ENCODE measurements around the gene NTM. TPM values are rescaled to one million over a fixed set of nuclear protein-coding genes. Genes with fewer than 3 reads are reported as not detected.

NTM gene
- total and polyA plus RNA-seq, 2 donors (not counting 3 experiments of a cell fraction or from before 2014, with no cell fraction given), result 1.00 to 1.1 TPM

DNA sequence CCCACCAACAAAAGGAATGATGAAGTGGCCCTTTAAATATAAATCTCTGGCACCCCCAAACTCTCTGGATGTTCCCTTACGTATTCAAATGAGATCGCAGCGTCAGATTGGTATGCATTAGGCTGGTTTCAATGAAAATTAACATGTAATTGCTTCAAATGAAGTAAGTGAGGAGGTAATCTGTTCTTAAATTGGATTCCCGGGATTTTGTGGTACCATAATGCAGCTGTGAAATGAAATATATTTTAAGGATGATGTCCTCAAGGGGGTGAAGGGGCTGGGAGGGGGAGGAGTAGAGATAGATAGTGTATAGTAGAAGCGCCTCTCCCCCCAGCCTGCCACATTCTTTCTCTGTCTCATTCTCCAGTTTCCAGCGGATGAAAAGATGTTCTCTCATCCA, 748.2 kb downstream of the NTM start:
- CTCF ChIA-PET, result interaction anchor here (0.8 to 2.7 kb wide), 5 partner anchors 8 to 430 kb away, joined by 3 to 12 read pairs (median 4); no protein-coding TSS in a partner anchor

DNA sequence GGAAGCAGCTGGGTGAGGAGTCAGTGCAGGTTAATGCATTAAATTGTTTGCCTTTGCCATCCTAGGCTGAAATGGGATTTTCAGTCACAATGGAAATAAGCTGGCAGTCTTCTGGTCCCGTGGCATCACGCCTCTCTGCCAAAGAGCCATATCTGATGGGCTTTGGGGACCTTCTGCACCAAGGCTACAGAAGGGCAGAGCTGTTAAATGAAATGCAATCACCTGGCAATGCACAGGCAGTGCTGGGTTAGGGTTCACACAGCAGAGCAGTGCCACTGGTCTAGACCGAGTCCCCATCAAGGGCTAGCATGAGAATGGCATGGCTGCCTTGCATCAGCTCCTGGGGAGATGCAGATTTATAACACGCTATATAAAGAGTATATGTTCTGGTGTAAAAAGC, 749.2 kb downstream of the NTM start:
- no peaks in the 10 kb centered on the region for H3K27me3 ChIP-seq (ENCODE audit: control insufficient read depth in 2 of 2, insufficient read depth in 2 of 2, low read length in 2 of 2)
- H2AFZ ChIP-seq (ENCODE audit: low read depth, low read length), result no peak overlapping the region
- no peaks in the 10 kb centered on the region for H4K20me1 ChIP-seq (replicated peaks; ENCODE audit: control insufficient read depth, extremely low read depth, insufficient read depth, low read length)
- no peaks in the 10 kb centered on the region for H3K9me3 ChIP-seq (replicated peaks; ENCODE audit: control insufficient read depth, insufficient read depth, low read length)
- CTCF ChIA-PET, result interaction anchor here (0.9 to 2.7 kb wide), 5 partner anchors 13 to 431 kb away, joined by 3 to 12 read pairs (median 4); no protein-coding TSS in a partner anchor
- no peaks in the 10 kb centered on the region for H3K9me1 ChIP-seq (replicated peaks; ENCODE audit: control insufficient read depth, extremely low read depth, insufficient read depth, low read length)
- FAIRE-seq (no peak), DNase-seq (ENCODE audit: low read depth, low spot score) (no peak)
- H3K79me2 ChIP-seq (ENCODE audit: control insufficient read depth, insufficient read depth, low read length), result no peaks in the 10 kb centered on the region
- intact Hi-C loops (cut with micrococcal nuclease), result no loop called here
- no peak overlapping the region for H3K27ac ChIP-seq (ENCODE audit: insufficient read depth, low read depth, low read length)
- H3K9ac ChIP-seq (replicated peaks; ENCODE audit: extremely low read depth, insufficient read depth, low read length), result no peak overlapping the region
- POLR2A ChIA-PET, result no interaction called here
- no peak overlapping the region for H3K4me2 ChIP-seq (ENCODE audit: insufficient read depth, low read length)
- no peak overlapping the region for H3K4me3 ChIP-seq (replicated peaks in 1 of 3; ENCODE audit: insufficient read depth in 1 of 3, low read depth in 1 of 3, low read length in 3 of 3)
- TF ChIP-seq JUN (IDR thresholded peaks at IDR 0.05; ENCODE audit: borderline replicate concordance, insufficient read depth, insufficient read length, low read depth) (no peak), GATA2 (IDR thresholded peaks at IDR 0.05; ENCODE audit: insufficient read depth, insufficient read length, low read depth, low read length) (no peak), POLR2A (IDR thresholded peaks at IDR 0.05; ENCODE audit: low read depth, low read length) (no peak), MYC (IDR thresholded peaks at IDR 0.05; ENCODE audit: low read depth, low read length) (no peak)
- TF ChIP-seq, protein P1, sequence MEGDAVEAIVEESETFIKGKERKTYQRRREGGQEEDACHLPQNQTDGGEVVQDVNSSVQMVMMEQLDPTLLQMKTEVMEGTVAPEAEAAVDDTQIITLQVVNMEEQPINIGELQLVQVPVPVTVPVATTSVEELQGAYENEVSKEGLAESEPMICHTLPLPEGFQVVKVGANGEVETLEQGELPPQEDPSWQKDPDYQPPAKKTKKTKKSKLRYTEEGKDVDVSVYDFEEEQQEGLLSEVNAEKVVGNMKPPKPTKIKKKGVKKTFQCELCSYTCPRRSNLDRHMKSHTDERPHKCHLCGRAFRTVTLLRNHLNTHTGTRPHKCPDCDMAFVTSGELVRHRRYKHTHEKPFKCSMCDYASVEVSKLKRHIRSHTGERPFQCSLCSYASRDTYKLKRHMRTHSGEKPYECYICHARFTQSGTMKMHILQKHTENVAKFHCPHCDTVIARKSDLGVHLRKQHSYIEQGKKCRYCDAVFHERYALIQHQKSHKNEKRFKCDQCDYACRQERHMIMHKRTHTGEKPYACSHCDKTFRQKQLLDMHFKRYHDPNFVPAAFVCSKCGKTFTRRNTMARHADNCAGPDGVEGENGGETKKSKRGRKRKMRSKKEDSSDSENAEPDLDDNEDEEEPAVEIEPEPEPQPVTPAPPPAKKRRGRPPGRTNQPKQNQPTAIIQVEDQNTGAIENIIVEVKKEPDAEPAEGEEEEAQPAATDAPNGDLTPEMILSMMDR (IDR thresholded peaks at IDR 0.05; ENCODE audit: extremely low read depth in 1 of 2, insufficient read depth in 1 of 2, low read depth in 1 of 2, low read length in 2 of 2), result no peak
- TF ChIP-seq, protein P2, sequence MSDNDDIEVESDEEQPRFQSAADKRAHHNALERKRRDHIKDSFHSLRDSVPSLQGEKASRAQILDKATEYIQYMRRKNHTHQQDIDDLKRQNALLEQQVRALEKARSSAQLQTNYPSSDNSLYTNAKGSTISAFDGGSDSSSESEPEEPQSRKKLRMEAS (IDR thresholded peaks at IDR 0.05; ENCODE audit: insufficient read depth, insufficient read length), result no peak
- dilution Hi-C loops (cut with MboI; ENCODE audit: extremely low pct_ligation_motif_present, low sequenced_read_pairs), result no loop called here
- no peaks in the 10 kb centered on the region for H3K36me3 ChIP-seq (ENCODE audit: control insufficient read depth in 2 of 2, extremely low read depth in 1 of 2, insufficient read depth in 2 of 2, low read length in 2 of 2)
- no peaks in the 10 kb centered on the region for H3K4me1 ChIP-seq (ENCODE audit: control insufficient read depth, extremely low read depth, insufficient read depth, low read length)
- no TSS peak for BruUV-seq (replicated peaks)

More for the DNA sequence above, 748.2 kb downstream of the NTM start:
- POLR2A ChIA-PET, result no interaction called here
- Histone ChIP-seq H2AFZ (ENCODE audit: low read depth, low read length) (no peak overlapping the region), H3K9me1 (replicated peaks; ENCODE audit: control insufficient read depth, extremely low read depth, insufficient read depth, low read length) (no peaks in the 10 kb centered on the region), H3K9me3 (replicated peaks; ENCODE audit: control insufficient read depth, insufficient read depth, low read length) (no peaks in the 10 kb centered on the region), H3K79me2 (ENCODE audit: control insufficient read depth, insufficient read depth, low read length) (no peaks in the 10 kb centered on the region), H3K4me2 (ENCODE audit: insufficient read depth, low read length) (no peak overlapping the region), H4K20me1 (replicated peaks; ENCODE audit: control insufficient read depth, extremely low read depth, insufficient read depth, low read length) (no peaks in the 10 kb centered on the region), H3K4me3 (replicated peaks in 1 of 3; ENCODE audit: insufficient read depth in 1 of 3, low read depth in 1 of 3, low read length in 3 of 3) (no peak overlapping the region), H3K27me3 (ENCODE audit: control insufficient read depth in 2 of 2, insufficient read depth in 2 of 2, low read length in 2 of 2) (no peaks in the 10 kb centered on the region), H3K9ac (replicated peaks; ENCODE audit: extremely low read depth, insufficient read depth, low read length) (no peak overlapping the region), H3K27ac (ENCODE audit: insufficient read depth, low read depth, low read length) (no peak overlapping the region), H3K4me1 (ENCODE audit: control insufficient read depth, extremely low read depth, insufficient read depth, low read length) (no peaks in the 10 kb centered on the region), H3K36me3 (ENCODE audit: control insufficient read depth in 2 of 2, extremely low read depth in 1 of 2, insufficient read depth in 2 of 2, low read length in 2 of 2) (no peaks in the 10 kb centered on the region)
- no TSS peak for BruUV-seq (replicated peaks)
- DNase-seq (ENCODE audit: low read depth, low spot score) (no peak), FAIRE-seq (no peak)
- TF ChIP-seq POLR2AphosphoS5 (IDR thresholded peaks at IDR 0.05; ENCODE audit: insufficient read depth, low read depth, low read length) (no peak), POLR2A (IDR thresholded peaks at IDR 0.05; ENCODE audit: low read depth, low read length) (no peak), FOS (IDR thresholded peaks at IDR 0.05; ENCODE audit: borderline replicate concordance, insufficient read depth, low read length) (no peak)
- TF ChIP-seq, protein P2 (IDR thresholded peaks at IDR 0.05; ENCODE audit: insufficient read depth, insufficient read length), result no peak
- intact Hi-C loops (cut with micrococcal nuclease) (no loop called here), dilution Hi-C loops (cut with MboI; ENCODE audit: extremely low pct_ligation_motif_present, low sequenced_read_pairs) (no loop called here)

All from endothelial cell of umbilical vein (primary cell).